Germinal center (tissue), 1 donor: Measurements from ENCODE around the gene FIGN.

ENCODE experiments used
- DNase-seq: peaks from one replicate; pipeline ENCODE4 v3.0.0; 2012; ENCODE audit warnings: mixed read lengths, low spot score

FIGN gene

DNA sequence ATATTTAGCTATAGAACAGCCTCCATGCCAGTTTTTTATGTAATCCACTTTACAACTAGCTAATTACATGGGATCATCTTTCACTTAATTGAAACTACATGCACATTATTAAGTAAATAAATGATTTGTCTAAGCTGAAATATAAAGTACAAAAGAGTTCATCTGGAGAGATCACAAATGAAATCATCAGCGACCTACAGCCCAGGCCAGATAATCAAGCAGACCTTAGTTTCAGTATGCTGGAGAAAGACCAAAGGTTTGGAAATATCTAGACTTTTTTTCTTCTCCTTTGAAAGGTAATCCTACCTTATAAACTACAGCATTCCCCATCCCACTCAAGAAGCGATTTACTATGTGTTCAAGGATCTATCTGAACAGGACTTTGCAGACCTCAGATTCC, 26.5 kb downstream of the FIGN start:
- DNase-seq: no peak

DNA sequence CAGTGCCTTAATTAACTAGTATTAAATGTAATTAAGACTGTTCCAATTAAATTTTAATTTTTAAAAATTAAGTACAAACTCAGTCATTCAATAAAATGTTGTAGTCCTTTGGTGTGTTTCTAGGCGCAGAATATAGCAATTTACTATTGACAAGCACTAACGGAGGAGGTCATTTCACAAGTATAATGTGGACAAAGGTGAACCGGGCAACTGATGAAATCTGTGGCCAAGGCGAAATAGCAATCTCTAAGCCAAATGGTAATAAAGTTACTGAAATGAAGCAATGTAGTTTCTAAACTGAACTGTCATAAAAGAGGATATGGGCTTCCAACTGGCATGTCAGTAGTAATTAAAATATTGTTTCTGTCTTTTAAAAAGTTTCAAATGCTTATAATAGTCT, 27.5 kb downstream of the FIGN start:
- no peak for DNase-seq

DNA sequence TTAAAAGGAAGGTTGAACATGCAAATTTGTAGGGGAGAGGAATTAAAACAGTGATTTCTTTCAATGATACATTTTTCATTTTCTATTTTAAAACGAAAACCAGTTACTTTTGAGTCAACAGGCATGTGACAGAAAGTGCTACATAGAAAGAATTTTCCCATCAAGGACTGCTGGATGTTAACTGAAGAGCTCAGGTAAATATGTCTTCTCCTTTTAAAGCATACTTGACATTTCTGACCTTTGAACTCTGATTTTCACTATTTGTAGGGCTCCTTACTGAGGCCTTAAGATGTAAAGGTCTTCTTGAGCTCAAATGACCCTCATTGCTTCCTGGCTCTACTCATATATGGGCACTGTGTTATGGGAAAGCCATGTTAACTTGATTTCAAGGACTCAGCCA, 32.4 kb downstream of the FIGN start:
- DNase-seq: no peak

DNA sequence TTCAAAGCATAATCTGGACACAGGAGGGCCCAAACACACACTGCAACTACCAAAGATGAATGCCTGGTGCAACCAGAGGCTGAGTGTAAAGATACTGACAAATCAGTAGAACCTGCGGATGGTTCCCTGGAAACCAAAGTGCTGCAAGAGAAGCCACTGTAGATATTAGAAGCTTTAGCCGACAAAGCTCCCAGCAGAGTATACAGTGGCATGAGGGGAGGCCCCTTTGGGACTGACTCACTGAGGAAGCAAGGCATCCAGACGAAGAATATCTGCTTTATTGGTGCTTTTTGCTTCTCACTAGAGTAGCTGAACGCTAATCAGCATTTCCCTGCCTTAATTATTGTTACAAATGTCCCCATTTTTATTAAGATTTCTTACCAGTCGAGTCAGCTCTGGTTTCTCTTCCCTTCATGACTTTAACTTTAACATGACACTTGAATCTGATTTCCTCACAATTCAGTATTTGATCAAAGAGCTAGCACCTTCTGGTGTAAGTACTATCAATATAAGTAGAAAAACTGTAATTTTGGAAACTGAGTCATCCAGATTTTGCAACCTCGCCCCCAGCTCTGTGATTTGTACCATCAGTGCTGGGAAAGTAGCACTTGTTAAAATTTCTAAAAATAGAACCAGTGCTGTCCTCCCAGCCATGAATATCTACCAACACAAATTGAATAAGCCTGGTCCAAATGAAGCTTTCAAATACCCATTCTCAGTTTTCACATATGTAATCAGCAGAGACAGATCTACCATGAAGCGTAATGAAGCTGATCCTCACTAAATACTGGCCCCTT, 34.2 kb downstream of the FIGN start:
- no peak for DNase-seq

DNA sequence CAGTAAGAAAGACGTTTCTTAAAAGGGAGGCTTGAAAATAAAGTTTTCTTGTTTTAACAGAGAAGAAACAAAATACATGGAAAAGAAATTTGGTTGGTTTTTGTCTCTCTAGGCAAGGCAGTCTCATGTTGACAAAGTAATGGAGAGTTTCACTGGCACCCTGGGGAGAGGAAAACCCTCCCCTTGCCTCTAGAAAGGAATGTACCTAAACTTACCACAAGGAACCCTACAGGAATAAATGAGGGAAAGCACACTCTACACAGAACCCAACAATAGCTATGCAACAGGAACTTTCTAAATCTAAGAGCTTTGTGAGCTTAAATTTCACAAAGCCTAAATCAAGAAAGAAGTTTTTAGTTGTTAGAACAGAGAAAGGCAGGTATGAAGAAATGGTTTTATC, 37.0 kb downstream of the FIGN start:
- no peak for DNase-seq

DNA sequence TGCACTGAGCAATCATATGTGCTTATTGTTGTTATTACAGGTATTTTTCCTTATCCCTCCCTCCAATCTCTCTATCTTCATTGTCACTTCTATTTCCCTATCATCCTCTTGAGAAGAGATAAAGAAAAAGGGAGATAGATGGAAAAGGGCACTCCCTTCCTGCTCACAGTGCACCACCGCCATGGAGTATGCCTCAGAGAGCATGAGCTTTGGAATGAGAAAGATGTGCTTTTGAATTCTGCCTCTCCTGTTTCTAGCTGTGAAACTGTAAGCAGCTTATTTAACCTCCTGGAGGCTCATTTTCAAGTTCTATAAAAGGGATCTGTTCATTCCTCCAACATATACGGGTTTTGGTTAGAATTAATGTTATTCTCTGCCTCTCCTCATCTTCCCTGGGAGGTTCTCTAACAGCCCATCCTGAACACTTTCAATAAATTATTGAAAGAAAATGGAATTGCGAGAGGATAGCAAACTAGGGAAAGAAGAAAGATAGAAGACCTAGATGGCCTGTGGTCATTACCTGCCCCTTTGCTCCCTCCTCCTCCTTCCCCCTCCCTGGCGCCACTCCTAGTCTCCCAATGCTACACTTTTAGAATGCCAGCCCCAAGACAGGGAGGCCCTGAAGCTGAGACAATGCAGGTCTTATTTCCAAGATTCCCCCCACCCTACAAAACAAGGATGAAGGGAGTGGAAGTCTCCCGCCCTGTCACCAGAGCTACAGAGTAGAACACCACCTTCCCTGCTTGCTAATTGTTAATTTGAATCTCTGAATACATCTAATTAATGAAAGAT, 37.8 kb downstream of the FIGN start:
- no peak for DNase-seq

DNA sequence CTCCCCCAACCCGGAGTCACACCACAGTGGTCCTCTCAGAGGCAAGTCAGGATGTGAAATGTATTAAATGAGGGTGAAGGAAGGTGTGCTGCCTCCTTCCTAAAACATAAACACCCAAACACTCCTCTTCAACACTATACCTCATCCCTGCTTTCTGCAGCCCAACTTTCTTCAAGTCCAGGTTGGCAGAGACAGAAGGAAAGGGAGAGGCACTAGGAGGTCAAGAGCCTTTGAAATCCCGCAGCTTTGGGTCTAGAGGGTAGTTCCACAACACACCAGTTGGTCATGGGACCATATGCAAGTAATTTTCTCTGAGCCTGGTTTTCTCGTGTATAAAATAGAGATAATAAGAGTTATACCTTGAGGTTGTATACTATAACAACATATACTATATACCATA, 38.4 kb downstream of the FIGN start:
- no peak for DNase-seq

DNA sequence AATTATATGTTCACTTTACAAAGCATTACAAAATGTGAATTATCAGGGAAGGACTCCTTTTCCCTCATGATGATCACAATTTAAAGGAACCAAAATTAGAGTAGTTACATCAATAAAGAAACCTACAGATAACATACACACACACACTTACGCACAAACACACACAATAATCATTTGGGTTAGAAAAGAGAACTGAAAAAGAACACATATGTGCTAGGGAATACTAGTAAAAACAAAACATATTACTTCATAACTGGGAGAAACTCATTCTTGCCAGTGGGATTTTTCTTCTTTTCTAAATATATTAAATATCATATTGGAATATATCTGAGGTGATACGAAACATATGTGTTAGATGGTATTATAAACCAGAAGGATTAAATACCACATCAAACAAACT, 42.3 kb downstream of the FIGN start:
- no peak for DNase-seq

DNA sequence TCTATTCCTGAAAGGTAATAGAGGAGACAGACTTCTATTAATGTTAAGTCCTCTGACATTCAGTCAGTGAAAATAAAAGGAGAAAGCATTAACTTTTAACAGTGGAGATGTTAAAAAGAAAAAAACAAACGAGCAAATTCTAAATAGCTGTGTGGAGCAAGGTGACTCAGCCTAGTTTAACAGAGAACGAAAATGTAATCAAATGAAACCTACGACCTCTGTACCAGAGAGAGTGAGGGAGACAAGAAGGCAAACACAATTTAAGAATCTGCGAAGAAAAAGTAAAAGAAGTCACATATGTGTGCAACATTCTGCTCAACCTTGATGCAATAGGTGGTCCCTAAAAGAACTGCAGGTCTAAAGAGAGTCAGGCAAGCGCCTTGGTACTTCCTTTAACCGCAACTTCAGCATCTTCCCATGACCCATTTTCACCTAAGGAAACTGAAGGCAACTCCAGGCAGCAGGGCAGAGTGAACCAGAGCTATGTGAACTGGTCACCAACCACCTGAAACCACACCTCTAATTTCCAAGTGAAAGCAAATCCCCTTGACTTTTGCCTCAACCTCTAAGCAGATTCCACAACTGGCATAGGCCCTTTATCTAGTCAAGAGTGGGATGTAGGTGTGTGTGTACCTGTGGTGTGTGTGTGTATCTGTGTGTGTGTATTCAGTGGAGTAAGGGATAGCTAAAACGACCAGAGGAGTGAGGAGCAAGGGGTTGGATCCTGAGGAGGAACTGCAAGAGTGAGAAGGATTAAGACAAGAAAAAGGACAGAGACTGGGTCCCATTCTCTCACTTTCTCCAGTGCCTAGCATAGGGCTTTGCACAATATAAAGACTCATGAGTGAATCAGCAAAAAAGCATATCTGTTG, 43.0 kb downstream of the FIGN start:
- no peak for DNase-seq

DNA sequence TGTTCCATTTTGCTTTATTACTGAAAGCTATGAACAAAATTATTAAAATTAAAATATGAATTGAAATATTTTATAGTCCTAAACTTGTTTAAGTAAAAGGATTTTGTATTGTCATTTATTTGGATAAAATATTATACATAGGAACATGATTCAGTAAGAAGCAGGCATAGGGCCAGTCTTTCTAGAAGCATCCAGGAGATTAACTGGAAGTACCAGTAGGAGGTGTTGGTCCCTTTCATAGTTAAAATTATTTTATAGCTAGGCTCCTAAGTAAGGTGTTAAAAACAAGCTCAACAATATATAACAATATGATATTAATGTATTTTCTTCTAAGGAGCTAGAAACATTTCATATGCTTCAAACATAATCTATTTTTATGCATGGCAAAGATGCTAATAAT, 43.7 kb downstream of the FIGN start:
- no peak for DNase-seq

DNA sequence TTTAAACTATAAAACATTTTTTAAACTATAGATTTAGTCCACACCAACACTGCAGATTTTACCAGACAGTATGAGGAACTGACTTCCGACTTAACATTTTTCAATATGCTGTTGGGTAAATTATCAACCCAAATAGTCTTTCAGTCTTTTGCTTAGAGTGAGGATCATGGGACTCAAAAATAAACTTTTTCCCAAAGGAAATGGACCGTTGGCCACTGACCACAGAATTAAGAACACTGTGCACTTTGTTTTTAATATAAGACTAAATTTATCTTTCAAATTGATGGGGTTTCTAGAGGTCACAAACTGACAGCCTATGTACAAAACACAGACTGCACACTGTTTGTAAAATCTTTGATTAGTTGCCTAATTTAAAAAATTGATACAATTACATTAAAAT, 44.9 kb downstream of the FIGN start:
- no peak for DNase-seq

DNA sequence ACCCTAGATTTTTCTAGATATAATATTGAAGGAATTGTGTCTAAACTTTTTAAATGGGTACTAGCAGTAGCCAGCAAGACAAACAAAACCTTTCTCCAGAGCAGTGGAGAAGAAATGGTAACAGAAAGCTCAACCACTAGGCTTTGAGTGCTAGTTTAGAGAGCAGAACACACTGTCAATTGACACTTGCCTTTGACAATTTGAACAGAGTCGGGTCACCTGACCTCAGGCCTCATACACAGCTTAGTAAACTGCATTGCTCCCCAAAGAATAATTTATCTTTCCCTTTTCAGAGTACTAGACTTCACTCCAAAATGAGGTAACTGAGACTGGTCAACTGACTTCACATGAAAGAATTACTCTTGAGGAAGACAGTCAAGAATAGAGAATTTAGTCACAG, 48.6 kb downstream of the FIGN start:
- DNase-seq: no peak

DNA sequence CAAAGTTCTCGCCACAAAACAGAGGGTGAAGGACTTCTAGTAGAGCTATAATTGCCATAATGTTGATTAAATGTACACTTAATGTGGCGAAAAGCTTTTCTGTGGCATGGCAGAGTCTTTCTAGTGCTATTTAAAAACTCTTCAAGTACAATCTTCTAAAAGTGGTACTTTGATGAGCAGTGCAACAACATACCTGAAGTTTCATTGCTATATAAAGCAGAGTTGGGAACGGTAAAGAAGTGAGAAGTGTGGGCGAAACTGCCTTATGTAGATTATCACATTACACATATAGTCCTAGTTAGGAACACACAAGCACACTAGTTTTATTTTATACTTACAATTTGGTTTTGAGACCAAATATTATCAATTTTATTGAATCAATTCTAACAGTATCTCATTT, 49.5 kb downstream of the FIGN start:
- no peak for DNase-seq

DNA sequence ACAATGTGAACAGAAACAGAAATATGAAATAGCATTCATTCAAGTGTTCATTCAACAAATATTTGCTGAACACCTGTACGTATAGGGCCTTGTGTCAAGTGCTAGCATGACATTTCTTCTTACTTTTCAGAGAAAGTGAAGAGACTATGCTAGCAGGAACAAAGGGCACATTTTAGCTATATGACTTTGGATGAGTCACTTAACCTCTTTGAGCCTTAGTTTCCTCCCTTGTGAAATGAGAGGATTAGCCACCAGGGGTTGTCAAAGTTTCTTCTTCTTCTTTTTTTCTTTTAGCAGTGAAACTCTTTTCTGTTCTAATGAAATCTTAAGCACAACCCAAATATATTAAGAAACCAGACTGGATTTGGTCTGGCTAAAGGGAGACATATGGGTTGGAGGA, 53.1 kb downstream of the FIGN start:
- no peak for DNase-seq

DNA sequence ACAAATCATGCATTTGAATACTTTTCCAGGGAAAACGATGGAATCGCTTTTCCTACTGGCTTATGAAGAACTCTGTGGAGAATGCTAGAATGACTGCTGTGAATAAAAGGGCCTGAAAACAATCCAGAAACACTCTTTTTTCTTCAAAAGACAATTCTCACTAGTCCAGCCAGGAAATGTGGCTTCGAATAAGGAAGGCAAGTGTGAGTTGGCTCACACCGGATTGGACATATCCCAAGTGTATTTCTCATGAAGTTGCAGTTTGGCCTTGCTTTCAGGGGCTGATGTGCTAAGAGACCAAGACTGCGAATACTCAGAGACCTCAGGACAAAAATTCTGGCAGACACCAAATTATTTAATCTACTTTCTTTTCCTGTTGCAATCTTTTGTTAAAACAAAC, 54.1 kb downstream of the FIGN start:
- no peak for DNase-seq

DNA sequence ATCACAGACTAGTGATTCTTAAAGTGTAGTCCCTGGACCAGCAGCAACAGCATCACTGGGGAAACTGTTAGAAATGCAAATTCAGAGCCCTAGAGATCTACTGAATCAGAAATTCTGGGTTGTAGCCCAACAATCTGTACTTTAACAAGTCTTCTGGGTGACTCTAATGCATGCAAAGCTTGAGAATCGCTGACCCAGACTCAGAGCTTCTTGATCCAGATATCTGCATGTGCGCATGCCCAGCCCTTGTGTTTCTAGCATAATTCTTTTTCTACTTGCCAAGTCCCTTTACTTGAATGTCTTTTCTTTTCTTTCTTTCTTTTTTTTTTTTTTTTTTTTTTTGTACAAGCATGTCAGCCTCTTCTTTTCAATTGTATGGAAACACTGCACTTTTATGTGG, 60.4 kb downstream of the FIGN start:
- DNase-seq: no peak

DNA sequence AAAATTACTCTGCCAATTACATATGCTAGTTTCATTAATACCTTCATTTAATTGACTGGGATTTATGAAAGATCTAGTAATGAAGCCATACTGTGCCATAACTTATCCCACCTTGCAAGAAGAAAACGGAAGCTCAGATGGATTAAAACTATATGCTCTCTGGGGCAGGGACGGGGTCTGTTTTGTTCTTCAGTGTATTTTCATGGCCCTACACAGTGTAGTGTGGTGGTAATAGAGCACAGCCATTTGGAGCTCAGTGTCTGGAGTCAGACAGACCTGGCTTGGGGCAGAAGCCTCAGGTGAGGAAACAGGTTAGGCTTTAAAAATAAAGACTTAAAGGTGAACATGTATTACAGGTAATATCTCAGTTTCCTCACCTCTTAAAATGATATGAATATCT, 62.3 kb downstream of the FIGN start:
- DNase-seq: no peak

DNA sequence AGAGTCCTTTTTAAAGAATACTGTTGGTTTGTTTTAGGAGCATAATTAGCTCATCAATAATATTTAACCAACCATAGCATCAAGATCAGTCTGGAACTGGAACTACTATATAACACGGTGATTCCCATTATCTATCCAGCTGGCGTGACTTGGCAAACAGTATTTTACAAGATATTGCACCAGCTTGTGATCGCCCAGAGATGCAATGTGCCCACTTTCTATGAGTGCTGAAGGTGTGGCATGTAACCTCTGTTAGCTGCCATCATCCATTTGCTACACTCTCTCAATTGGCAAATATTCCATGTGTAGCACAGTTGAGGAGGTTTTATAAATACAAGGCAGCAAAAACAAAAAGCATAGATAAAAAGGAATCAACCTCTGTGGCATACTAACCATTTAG, 64.9 kb downstream of the FIGN start:
- DNase-seq: no peak

DNA sequence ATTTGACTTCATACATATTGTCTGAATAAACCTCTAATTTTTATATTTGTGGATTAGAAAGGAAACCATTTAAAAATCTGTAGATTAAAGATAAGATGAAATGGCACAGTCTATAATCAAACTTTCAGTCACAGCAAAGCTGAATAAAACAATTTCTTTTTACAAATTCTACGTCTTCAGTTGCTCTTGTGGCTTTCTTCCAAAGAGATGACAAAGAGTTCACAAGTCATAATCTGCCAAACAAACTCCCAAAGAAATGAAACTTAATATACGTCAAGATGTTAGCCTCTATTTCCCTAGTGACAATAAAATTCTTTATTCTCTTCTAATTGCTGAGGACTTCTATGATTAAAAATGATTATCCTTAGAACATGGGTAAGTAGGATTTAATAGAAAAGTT, 66.3 kb downstream of the FIGN start:
- no peak for DNase-seq

DNA sequence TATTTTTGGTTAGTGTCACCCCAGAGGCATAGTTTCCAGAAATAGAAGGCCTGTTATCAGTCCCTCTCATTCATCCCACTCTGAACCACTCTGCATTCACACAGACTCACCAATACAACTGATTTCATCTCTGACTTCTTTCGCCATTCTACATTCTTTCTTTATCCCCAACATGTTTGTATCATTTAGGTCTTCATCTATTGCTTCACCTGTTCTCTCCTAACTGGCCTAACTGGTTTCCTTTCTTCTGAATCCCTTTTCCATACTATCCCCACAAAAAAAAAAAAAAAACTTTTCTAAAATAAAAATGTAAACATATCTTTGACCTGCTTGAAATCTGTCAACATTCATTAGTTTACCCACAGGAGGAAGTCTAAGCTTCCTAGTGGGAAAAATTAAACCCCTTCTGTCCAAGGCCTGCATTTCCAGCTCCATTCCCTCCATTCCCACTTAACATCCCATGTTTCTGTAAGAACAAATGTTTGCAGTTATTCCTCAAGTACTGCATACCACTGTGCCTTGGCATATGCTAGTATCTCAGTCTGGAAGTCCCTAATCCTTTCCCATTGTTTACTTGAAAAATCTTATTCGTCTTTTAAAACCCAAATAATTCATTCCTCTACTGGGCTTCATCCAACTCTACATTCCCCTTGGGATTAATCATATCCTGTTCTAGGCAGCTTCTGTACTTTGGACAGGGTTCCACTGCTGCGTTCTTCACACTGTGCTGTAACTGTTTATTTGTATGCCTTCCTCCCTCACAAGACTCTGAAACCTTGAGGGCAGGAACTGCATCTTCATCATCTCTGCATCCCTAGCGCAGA, 68.5 kb downstream of the FIGN start:
- no peak for DNase-seq

DNA sequence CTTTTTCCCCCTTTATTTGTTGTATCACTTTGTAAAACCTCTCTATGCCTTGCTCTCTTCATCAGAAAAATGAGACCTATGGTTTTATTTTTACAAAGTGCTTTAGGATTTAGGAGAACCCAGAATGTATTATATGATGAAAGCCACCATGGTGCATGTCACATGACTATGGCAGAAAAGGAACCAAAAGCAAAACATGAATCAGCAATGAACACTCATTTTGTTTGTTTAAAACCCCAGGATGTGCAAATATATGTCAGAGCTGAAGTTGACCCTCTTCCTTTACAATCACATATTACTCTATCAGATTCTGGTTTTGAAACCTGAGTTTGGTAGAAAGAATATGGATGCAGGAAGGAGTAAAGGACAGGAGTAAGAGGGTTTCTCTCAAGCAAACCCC, 70.0 kb downstream of the FIGN start:
- no peak for DNase-seq

DNA sequence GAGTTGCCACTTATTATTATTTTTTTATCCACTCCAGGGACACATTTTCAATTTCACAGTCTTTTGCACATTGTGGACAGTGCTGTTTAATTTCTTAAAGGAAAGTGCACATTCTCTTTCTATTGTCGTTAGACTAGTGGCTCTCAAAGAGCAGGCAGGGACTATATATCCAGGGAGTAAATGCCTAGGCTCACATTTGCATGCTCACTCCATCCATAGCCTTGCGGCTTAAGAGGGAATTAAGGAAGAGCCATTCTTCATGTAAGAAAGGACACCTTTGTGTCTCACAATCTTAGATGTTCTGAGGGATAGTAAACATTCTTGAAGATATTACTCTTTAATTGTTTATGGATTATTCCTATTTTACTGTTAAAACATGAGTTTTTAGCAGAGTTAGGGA, 70.8 kb downstream of the FIGN start:
- no peak for DNase-seq
